Stimulated activated CD4-positive, alpha-beta T cell treated with anti-CD3 and anti-CD28 coated beads, Interleukin-1b, Interleukin-23, amount 100 ng/mL, for 24 hours (primary cell): ENCODE data around the gene TAGLN3.

Experiments used
- DNase-seq, 4 experiments: peaks; one replicate each; pipeline ENCODE4 v3.0.0-alpha.2; 2020; ENCODE audit warnings: low read depth in 4 of 4, low spot score in 1 of 4

The TAGLN3 gene

DNA sequence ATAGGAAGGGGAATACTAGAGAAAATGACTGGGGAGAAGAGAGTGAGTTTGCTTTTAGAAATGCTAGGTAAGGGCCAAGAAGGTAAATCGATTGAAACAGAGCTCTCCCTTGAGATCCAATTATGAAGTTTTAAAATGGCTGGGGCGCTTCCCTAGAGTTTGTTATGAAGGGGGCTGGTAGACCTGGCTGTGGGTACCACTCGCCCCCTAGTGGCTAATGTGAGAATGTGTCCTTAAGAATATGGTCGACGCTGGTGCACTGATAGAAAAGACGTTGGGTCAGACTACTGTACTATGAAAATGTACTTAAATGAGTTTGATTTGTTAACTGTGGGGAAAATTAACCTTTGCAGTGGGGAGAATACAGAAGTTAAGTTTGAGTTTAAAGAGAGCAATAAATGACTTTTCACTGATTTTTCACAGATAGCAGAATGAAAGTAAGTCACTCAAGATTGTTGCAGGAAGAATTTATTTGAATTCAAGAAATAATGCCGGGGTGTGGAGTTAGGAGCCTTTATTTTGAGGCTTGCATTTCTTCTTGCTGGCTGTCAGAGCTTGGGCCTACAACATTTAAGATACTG, 45.0 kb downstream of the TAGLN3 start:
- DNase-seq, result peak in 3 of 4 experiments; percentile 5 to 23 (median 14)

DNA sequence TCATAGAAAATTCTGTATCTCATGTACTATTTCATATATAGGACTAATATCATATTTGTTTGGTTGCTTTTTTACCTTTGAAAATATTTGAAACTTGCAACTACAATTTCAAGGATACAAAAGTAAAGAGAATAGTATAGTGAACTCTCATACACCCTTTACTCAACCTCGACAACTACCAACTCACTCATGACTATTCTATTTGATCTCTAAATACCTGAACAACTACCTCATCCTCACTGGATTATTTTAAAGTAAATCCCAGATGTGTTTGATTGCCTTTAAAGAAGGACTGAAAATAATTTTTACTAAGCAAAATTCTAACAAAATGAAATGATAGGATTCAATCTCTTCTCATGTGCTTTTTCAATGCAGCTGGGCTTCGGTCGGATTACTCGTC, 47.9 kb downstream of the TAGLN3 start:
- no peak for DNase-seq

DNA sequence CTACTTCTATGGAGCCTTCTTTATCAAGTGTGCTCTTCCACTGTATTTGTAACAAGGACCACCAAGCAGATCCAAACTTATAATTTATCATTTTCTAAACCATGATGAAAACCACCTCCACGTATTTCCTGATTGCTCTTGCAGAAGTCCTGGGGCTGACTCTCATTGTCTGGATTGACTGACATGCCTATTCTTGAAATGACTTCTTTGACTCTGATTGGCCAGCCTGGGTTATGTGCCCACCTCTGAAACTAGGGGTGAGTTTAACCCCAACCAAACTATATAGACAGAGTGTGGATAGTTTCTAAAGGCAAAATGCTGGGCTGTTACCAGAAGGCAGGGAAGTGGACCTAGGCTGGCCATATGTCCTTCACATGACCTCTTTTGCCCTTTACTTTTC, 48.5 kb downstream of the TAGLN3 start:
- no peak for DNase-seq

DNA sequence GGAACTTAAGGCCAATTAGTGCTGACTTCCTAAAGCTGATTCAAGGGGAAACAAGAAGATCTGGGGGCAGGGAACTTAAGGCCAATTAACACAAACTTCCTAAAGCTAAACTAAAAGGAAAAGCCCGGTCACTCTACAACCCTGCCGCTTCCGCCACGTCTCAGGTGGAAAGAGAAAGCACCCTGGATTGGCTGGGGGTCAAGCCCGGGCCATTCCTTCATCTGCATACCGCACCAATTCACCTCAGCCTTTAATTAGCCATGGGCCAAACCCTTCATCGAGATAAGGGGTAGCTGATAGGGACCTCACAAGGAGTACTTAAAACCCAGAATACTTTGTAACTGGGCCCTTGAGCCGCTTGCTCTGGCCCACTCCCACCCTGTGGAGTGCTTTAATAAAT, 50.2 kb downstream of the TAGLN3 start:
- DNase-seq, result no peak

DNA sequence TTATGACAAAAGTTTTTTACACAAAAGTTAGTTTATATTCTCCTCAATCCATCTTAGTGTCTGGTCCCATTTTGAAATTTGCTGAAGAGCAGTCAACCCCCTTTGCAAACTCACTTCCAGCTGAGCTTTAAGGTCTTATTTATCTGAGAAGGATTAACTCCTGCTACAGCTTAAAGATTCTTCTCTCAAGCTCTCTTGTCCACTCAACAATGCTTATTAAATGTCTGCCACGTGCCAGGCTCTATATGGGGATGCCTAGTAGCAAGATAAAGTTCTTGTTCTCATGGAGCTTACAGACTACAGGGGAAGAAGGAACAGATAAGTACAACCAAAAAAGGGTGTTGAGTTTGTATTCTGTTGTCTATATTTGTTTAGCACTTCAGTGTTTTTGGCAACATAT, 54.5 kb downstream of the TAGLN3 start:
- DNase-seq, result no peak

DNA sequence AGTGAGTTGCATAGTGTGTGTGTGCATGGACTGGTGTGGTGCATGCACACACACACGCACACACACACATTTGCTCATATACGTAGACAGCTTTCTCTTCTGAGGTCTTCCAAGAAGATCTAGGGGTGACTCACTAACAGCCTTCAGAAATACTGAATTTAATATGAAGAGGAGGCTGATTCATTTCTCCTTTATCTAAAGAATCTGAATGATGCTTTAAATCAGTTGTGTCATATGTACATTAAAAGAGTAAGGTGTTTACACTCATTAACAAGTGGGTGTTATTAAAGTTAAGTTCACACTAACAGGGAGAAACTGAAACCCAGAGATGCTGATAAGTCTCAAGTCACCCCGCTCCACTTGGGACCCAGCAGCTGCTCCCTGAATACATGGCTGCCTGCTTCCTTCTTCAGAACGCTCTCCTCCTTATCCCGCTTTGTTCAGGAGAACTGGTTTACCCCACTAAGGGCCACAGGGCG, 57.8 kb downstream of the TAGLN3 start:
- no peak for DNase-seq

DNA sequence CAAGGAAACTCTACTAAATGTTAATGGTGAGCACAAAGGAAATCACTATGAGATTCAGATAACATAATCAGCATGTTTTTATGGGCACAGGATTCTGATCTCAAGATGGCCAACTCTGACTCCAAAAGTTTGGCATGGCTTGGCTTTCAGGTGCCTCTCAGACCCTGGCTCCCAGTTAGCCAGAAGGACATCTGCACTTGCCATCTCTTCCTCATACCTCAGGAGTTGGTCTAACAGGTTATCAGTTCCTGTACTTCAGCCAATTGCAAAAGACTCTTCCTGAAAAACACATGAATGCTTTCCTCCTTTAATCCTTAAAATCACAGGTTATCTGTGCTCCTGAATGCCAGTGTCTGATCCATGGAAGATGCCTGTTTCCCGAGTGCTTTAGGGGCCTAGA, 60.8 kb downstream of the TAGLN3 start:
- no peak for DNase-seq

DNA sequence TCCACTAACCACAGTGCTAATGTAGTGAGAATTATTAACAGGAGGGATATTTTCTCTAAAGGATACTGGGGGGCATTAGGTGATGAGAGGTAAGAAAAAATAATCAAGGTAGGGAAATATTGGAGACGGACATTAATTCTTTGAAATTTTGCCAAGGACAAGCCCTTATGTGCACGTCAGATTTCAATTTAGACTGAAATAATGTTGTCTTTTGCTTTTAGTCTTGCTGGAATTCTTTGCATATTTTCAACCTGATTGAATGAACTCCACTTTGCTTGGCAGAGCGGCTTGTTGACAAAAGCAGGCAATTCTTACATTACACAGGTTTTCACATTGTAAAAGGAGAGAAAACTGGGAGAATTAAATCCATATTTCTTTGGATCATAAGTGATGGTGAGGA, 62.4 kb downstream of the TAGLN3 start:
- DNase-seq, result no peak
